BLaER1 (cell line): ENCODE measurements around the gene FARSA.
A peak's percentile ranks its signal among the peaks of the same experiment; 100 is the strongest.
"Not testable (repeated sequence)": the region's sequence is repeated elsewhere in the genome, so short reads cannot be mapped to it uniquely, and the experiment has no call there.

Experiments used
- H3K27ac ChIP-seq: shearing (Covaris generic); formaldehyde crosslinking; 2 replicates; pipeline ENCODE4 v1.8.1; 2022
- H3K27me3 ChIP-seq: shearing (Covaris generic); formaldehyde crosslinking; 2 replicates; pipeline ENCODE4 v1.8.1; 2022
- H3K36me3 ChIP-seq: shearing (Covaris generic); formaldehyde crosslinking; 2 replicates; pipeline ENCODE4 v1.8.1; 2022
- H3K4me1 ChIP-seq: shearing (Covaris generic); formaldehyde crosslinking; 2 replicates; pipeline ENCODE4 v1.8.1; 2022
- H3K4me2 ChIP-seq: shearing (Covaris generic); formaldehyde crosslinking; 2 replicates; pipeline ENCODE4 v1.8.1; 2022
- H3K4me3 ChIP-seq: shearing (Covaris generic); formaldehyde crosslinking; 2 replicates; pipeline ENCODE4 v1.8.1; 2022
- H3K9ac ChIP-seq: shearing (Covaris generic); formaldehyde crosslinking; 2 replicates; pipeline ENCODE4 v1.8.1; 2022
- H3K9me3 ChIP-seq: shearing (Covaris generic); formaldehyde crosslinking; 2 replicates; pipeline ENCODE4 v1.8.1; 2022
- H4K20me1 ChIP-seq: shearing (Covaris generic); formaldehyde crosslinking; 2 replicates; pipeline ENCODE4 v1.8.1; 2022
- Cebpa-rat ChIP-seq: shearing (Covaris generic); IDR thresholded peaks from 2 replicates; pipeline ENCODE4 v1.8.1; 2022

Gene FARSA

DNA sequence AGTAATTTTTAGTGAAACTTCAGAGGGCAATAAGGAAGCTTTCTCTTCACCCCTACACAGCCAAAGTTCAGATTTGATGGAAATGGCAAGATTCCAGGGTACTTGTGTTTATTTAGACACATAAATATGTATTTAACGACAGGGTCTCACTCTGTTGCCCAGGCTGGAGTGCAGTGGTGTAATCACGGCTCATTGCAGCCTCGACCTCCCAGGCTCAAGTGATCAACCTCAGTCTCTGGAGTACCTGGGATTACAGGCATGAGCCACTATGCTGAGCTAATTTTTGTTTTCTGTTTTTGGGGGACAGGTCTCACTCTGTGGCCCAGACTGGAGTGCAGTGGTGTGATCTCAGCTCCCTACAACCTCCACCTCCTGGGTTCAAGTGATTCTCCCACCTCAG is 12.5 kb downstream of the FARSA start:
- TF ChIP-seq Cebpa-rat: no peak
- no peak overlapping the region for H3K4me3 ChIP-seq
- no peaks in the 10 kb centered on the region for H3K27me3 ChIP-seq
- H3K9me3 ChIP-seq: no peaks in the 10 kb centered on the region
- H3K9ac ChIP-seq: no peak overlapping the region
- H4K20me1 ChIP-seq: 0 out of 2 replicates have a peak, but pooled peaks cover 8% of the 10 kb centered on the region
- no peak overlapping the region for H3K27ac ChIP-seq
- H3K36me3 ChIP-seq: peaks cover 50% of the 10 kb centered on the region
- no peak overlapping the region for H3K4me2 ChIP-seq
- H3K4me1 ChIP-seq: peaks cover 15% of the 10 kb centered on the region; the same call in 1 of the 2 replicates

- Histone ChIP-seq H3K9me3 (no peaks in the 10 kb centered on the region), H3K4me3 (no peak overlapping the region), H4K20me1 (no peaks in the 10 kb centered on the region), H3K4me2 (peak overlapping the region; percentile 79), H3K27ac (no peak overlapping the region), H3K9ac (no peak overlapping the region), H3K4me1 (peaks cover 31% of the 10 kb centered on the region), H3K27me3 (no peaks in the 10 kb centered on the region), H3K36me3 (peaks cover 22% of the 10 kb centered on the region)
- no peak for TF ChIP-seq Cebpa-rat
Measured at GRCh38 chr19:12918253-12918652, 15.3 kb downstream of the FARSA start.

DNA sequence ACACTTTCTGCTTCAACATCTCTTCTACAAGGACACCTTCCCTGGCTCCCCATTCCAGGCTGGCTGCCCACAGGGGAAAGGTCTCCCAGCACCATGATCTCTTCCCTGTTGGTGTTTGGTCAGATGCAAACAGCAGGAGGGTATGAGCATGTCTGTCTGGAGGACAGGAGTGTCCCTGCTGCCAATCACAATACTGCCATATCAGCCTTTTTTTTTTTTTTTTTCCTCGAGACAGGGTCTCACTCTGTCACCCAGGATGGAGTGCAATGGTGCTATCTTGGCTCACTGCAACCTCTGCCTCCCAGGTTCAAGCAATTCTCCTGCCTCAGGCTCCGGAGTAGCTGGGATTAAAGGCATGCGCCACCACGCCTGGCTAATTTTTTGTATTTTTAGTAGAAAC is 17.7 kb downstream of the FARSA start:
- not testable (repeated sequence) for H3K27me3 ChIP-seq, H3K36me3 ChIP-seq

GRCh38 chr19:12913851-12914690 is 19.4 kb downstream of the FARSA start:
- Histone ChIP-seq H3K4me2 (peak overlapping the region; percentile 70), H3K27ac (peak overlapping the region; percentile 77), H3K4me1 (peaks cover 31% of the 10 kb centered on the region), H3K27me3 (no peaks in the 10 kb centered on the region), H3K9me3 (no peaks in the 10 kb centered on the region), H3K36me3 (no peaks in the 10 kb centered on the region), H4K20me1 (no peaks in the 10 kb centered on the region), H3K4me3 (no peak overlapping the region), H3K9ac (peak overlapping the region; percentile 61)
- TF ChIP-seq Cebpa-rat: no peak

More for the DNA sequence above, 17.7 kb downstream of the FARSA start:
- not testable (repeated sequence) for H3K9ac ChIP-seq, H3K4me2 ChIP-seq, H3K9me3 ChIP-seq, H3K27ac ChIP-seq, H3K4me3 ChIP-seq, H4K20me1 ChIP-seq
- H3K4me1 ChIP-seq: peaks cover 36% of the 10 kb centered on the region

DNA sequence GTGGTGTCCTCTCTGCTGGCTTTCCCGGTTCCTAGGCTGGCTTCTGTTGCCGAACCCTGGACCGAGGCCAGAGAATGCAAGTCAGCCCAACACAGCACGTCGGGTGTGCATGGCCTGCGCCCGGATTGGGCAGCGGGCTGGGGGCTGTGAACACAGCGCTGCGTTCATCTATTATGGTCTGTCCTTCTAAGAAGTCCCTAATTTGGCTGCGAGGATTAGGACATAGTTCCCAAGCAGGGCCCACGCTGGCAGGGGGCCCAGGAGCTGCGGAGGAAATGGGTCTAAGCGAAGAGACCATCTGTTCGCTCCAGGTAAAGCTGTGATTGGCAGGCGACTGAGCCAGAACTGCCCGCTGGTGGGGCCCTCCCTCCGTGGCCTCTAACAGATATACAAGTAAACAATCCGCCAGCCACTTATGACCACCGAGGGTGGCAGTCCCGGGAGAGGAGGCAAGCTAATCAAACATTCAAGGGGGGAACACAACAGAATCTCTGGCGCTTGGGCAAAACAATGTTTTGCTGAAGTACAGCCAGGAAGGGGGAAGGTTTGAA is 20.4 kb downstream of the FARSA start:
- peak overlapping the region; percentile 70 for H3K4me2 ChIP-seq
- no peak for TF ChIP-seq Cebpa-rat
- H4K20me1 ChIP-seq: no peaks in the 10 kb centered on the region
- H3K4me3 ChIP-seq: no peak overlapping the region
- H3K27ac ChIP-seq: peak overlapping the region; percentile 77; the same call in 1 of the 2 replicates
- no peaks in the 10 kb centered on the region for H3K9me3 ChIP-seq
- no peaks in the 10 kb centered on the region for H3K36me3 ChIP-seq
- peaks cover 21% of the 10 kb centered on the region for H3K4me1 ChIP-seq
- H3K9ac ChIP-seq: no peak overlapping the region; the same call in 1 of the 2 replicates
- H3K27me3 ChIP-seq: no peaks in the 10 kb centered on the region

- no peaks in the 10 kb centered on the region for H4K20me1 ChIP-seq
- H3K9ac ChIP-seq: no peak overlapping the region; the same call in 1 of the 2 replicates
- no peak for TF ChIP-seq Cebpa-rat
- H3K4me3 ChIP-seq: no peak overlapping the region
- H3K27me3 ChIP-seq: no peaks in the 10 kb centered on the region
- no peak overlapping the region for H3K27ac ChIP-seq
- H3K4me2 ChIP-seq: no peak overlapping the region
- H3K36me3 ChIP-seq: no peaks in the 10 kb centered on the region
- peaks cover 21% of the 10 kb centered on the region for H3K4me1 ChIP-seq
- H3K9me3 ChIP-seq: no peaks in the 10 kb centered on the region
Measured at GRCh38 chr19:12912571-12912970, 20.9 kb downstream of the FARSA start.

DNA sequence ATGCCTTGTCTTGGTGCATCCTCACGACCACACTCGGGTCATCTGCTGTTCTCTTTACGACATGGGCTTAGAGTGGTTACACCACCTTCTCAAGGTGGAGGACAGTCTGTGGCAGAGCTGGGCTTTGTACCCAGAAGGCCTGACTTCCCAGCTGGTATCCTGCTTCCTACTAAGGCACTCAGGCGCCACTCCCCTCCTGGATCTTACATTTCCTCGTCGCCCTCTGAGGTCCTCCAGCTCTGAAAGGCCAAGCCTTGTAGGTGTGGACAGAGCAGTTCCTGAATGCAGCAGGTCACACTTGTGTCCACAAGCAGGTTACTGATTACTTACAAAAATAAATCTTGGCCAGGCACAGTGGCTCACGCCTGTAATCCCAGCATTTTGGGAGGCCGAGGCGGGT is 26.3 kb downstream of the FARSA start:
- Histone ChIP-seq H3K36me3 (peaks cover 24% of the 10 kb centered on the region), H3K4me2 (no peak overlapping the region), H4K20me1 (no peaks in the 10 kb centered on the region), H3K27me3 (no peaks in the 10 kb centered on the region), H3K9me3 (no peaks in the 10 kb centered on the region), H3K4me3 (no peak overlapping the region), H3K9ac (no peak overlapping the region), H3K27ac (no peak overlapping the region), H3K4me1 (no peaks in the 10 kb centered on the region)
- no peak for TF ChIP-seq Cebpa-rat

DNA sequence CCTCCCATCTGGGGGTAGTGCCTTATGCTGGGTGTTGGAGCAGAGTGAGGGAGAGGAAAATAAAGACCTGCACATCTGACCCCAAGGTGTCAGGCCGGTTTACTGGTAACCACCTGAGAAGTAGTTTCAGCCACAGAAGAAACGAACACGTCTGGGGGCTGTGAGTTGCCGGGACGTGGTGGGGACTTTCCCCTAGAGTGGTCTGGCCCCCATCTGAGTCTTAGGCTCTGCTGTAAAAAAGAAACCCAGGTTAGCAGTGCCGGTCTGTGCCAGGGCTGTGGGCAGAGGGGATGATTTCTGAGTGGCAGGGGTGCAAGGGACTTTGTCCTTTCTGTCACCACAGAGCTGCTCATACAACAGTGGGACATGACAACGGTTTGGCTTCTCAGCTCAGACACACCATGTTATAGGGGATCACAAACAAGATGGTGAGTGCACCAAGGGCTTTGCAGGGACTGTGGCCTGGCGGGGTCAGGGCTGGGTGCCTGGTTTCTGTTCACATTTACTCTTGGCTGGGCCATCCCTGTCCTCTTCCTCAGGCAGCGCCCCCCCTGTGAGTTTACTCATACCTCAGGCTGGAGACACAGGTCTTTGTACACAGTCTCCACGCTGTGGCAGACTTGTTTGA is 33.5 kb downstream of the FARSA start:
- Histone ChIP-seq H3K4me3 (no peak overlapping the region), H3K4me2 (no peak overlapping the region), H3K27ac (no peak overlapping the region), H3K9me3 (no peaks in the 10 kb centered on the region), H3K9ac (0 out of 2 replicates have a peak overlapping the region, but pooled peaks have one; percentile 28), H4K20me1 (no peaks in the 10 kb centered on the region), H3K27me3 (no peaks in the 10 kb centered on the region), H3K36me3 (peaks cover 81% of the 10 kb centered on the region), H3K4me1 (no peaks in the 10 kb centered on the region)
- no peak for TF ChIP-seq Cebpa-rat

GRCh38 chr19:12896460-12896859 is 37.1 kb downstream of the FARSA start:
- Histone ChIP-seq H3K4me2 (no peak overlapping the region), H3K9ac (no peak overlapping the region), H3K4me3 (no peak overlapping the region), H4K20me1 (peaks cover 8% of the 10 kb centered on the region), H3K27ac (no peak overlapping the region), H3K9me3 (no peaks in the 10 kb centered on the region), H3K36me3 (peaks cover 84% of the 10 kb centered on the region), H3K27me3 (no peaks in the 10 kb centered on the region), H3K4me1 (peaks cover 11% of the 10 kb centered on the region)
- no peak for TF ChIP-seq Cebpa-rat

DNA sequence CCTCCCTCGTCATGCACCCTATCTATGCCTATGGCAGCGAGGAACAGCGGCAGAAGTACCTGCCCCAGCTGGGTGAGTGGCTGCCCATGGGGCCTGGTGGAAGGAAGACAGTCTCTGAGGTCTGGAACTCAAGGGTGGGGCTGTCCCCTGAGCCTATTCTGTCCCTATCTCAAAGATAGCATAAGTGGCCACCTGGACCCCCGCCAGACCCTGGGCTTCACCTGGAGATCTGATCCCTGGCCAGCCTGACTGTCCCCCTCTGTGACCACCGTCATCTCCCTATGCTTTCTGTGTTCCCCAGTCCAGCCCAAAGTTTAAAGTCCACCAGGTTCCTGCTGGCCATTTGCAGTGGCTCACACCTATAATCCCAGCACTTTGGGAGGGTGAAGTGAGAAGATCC is 39.9 kb downstream of the FARSA start:
- Histone ChIP-seq H3K4me1 (peaks cover 26% of the 10 kb centered on the region), H3K4me3 (no peak overlapping the region), H3K27ac (no peak overlapping the region), H3K27me3 (no peaks in the 10 kb centered on the region), H3K9me3 (no peaks in the 10 kb centered on the region), H4K20me1 (peaks cover 12% of the 10 kb centered on the region), H3K9ac (no peak overlapping the region), H3K4me2 (no peak overlapping the region), H3K36me3 (peaks cover 61% of the 10 kb centered on the region)
- no peak for TF ChIP-seq Cebpa-rat
